Glomerular endothelial cell (primary cell): ENCODE measurements around the gene NFIA. TPM values are rescaled to one million over a fixed set of nuclear protein-coding genes. Genes with fewer than 3 reads are reported as not detected.

Experiments used
- DNase-seq: peaks from one replicate; pipeline ENCODE4 v3.0.0-alpha.2; 2011; ENCODE audit warnings: low read depth, low spot score; ENCODE audit errors: extremely low read depth
- total RNA-seq: library from RNA; depleted of rRNA; stranded (reverse); fragments of >200 nt; gene quantifications from 2 replicates; pipeline ENCODE4 v1.2.3, GENCODE V29; 2015

The NFIA gene
- total RNA-seq, 1 donor from 2014 or later = 18.4 TPM

- no peak for DNase-seq
Observed at GRCh38 chr1:61344696-61345095, 262.3 kb downstream of the NFIA start.

- no peak for DNase-seq
Observed at GRCh38 chr1:61348025-61348665, 265.8 kb downstream of the NFIA start.

GRCh38 chr1:61352845-61353435 lies 270.6 kb downstream of the NFIA start:
- DNase-seq = no peak

- no peak for DNase-seq
Observed at GRCh38 chr1:61353797-61354406, 271.5 kb downstream of the NFIA start.

- no peak for DNase-seq
Observed at GRCh38 chr1:61356016-61356415, 273.7 kb downstream of the NFIA start.

- DNase-seq = no peak
Observed at GRCh38 chr1:61356995-61357394, 274.6 kb downstream of the NFIA start.

GRCh38 chr1:61357539-61357938 lies 275.2 kb downstream of the NFIA start:
- DNase-seq = no peak

GRCh38 chr1:61358770-61359455 lies 276.6 kb downstream of the NFIA start:
- peak; percentile 41 for DNase-seq

GRCh38 chr1:61361931-61362330 lies 279.6 kb downstream of the NFIA start:
- DNase-seq = no peak

- no peak for DNase-seq
Observed at GRCh38 chr1:61362351-61362750, 280.0 kb downstream of the NFIA start.

- DNase-seq = no peak
Observed at GRCh38 chr1:61368366-61368765, 286.0 kb downstream of the NFIA start.

GRCh38 chr1:61368876-61369275 lies 286.5 kb downstream of the NFIA start:
- DNase-seq = no peak

GRCh38 chr1:61370177-61370912 lies 288.0 kb downstream of the NFIA start:
- DNase-seq = no peak

GRCh38 chr1:61370913-61371279 lies 288.5 kb downstream of the NFIA start:
- no peak for DNase-seq

- DNase-seq = no peak
Observed at GRCh38 chr1:61372944-61373343, 290.6 kb downstream of the NFIA start.

- no peak for DNase-seq
Observed at GRCh38 chr1:61374156-61374555, 291.8 kb downstream of the NFIA start.

- no peak for DNase-seq
Observed at GRCh38 chr1:61375082-61375880, 292.9 kb downstream of the NFIA start.

- no peak for DNase-seq
Observed at GRCh38 chr1:61376151-61376550, 293.8 kb downstream of the NFIA start.

- no peak for DNase-seq
Observed at GRCh38 chr1:61377242-61377958, 295.0 kb downstream of the NFIA start.
